Smooth muscle cell of the brain vasculature (primary cell): ENCODE measurements around the gene TBCD.

Experiments used
- DNase-seq: peaks from one replicate; pipeline ENCODE4 v3.0.0-alpha.2; 2012; ENCODE audit warnings: low read depth, low spot score

The TBCD gene

GRCh38 chr17:82832411-82832810, 80.5 kb downstream of the TBCD start:
- no peak for DNase-seq

- no peak for DNase-seq
Measured at GRCh38 chr17:82832881-82833475, 81.1 kb downstream of the TBCD start.

GRCh38 chr17:82835122-82835521, 83.3 kb downstream of the TBCD start:
- DNase-seq = no peak

DNA sequence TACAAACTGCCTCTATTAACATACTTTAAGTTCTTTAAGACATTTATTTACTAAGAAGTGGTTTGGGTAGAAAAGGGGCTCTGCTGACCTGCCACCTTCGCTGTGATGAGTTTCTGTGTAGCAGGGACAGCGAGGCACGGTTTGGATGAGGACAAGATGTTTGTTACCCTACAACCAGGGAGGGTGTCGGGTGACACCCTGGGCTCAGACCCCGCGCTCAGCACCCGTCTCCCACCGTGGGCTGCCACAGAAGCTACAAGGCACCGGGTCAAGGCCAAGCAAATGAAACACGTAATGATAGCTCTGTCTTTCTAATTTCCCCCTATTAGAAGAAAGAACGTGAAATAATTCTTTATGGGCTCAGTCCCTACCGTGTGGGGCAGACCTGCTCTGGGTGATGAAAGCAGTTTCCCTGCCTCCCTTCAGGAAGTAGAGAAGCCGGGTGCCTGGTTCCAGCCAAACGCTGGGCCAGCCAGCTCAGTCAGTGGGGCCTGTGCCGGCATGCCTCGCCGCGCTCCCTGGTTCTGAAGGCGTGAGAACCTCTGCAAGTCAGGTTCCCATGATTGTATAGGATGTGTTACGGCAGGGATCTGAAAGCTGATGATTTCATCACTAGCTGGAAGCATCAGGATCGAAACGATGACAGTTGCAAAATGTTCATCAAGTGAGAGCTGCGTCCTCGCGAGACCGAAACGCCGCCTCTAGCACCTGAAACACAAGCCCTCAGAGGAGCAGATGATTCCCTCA, 84.1 kb downstream of the TBCD start:
- DNase-seq = no peak

DNA sequence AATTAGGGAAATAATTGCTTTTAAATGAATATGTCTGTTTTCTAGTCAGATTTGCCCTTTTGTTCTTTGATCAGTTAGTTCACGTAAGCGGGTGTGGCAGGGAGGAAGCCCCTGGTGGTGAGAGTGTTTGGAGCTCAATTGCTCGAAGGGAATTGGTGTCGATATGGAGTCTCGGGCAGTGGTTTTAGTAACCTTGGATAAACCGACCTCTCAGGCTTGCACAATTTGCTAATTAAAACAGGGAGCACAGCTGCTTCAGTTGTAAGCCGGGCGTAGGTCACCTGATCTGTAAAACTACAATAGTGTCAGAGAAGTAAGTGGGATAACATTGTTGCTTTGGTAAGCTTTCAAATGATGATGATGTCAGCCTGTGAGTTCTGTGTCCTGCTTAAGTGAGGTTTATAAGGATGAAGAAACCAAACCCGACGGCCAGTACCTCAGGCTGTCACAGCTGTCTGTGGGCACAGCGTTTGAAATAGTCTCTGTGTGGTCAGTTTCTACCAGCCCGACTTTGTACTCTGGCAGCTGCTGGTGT, 85.0 kb downstream of the TBCD start:
- DNase-seq = no peak

DNA sequence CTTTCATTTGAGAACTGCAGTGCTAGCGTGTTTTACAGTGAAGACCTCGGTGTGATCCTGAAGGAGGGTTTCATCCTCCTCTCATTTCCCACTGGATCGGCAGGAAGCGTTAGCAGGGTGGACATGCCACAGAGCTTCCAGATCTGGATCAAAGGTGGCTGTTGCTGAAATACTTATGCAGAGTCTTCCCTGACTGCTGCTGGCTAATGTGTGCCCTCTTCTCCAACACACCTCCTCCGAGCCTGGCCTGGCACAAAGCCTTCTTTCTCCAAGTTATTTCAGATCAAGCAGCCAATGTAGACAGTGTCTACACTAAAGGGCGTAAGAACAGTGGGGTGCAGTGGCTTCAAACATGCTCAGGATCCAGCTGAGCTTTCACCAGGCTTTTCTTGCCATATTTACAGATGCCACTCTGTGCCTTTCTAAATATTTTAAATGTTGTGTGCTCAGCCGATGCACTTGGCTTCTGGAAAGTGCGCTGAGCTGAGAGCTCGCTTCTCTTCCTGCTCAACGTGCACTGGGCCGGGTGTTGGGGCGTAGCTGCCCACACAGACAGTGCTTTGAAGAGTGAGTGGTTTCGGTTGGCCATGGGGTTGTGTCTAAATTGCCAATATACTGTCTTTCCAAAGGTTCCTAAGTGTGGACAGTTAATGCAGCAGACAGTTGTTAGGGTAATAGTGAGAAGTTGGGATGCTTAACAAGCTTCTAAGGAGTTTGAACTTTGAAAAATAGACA, 85.9 kb downstream of the TBCD start:
- no peak for DNase-seq

DNA sequence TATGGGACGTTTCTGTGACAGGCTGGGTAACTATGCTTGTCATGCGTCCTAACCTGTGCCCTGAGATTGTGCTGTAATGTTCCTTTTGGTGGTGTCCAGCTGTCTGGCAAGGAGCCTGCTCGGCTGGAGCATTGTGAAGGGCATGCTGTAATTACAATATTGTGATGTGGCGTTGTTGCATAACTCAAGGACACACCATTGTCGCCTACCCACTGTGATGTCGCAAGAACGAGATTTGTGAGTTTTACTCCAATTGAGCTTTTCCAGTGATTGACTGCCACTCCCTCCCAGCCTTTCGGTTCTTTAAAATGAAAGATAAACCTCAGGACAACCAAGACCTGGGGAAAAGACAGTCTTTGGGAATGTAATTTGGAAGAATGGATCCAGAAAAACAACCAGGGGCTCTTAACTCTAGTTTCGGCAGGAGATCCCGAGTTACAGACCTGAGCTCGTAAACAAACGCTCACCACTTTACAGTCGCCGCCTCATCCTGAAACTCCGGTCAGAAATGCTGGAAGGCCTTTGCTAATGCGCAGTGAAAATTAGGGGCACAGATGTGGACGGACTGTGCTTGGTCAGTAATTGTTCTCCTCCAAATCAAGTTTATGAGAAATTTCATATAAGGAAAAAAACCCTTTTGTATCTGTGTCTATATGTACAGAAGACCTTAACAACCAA, 86.7 kb downstream of the TBCD start:
- DNase-seq = no peak

DNA sequence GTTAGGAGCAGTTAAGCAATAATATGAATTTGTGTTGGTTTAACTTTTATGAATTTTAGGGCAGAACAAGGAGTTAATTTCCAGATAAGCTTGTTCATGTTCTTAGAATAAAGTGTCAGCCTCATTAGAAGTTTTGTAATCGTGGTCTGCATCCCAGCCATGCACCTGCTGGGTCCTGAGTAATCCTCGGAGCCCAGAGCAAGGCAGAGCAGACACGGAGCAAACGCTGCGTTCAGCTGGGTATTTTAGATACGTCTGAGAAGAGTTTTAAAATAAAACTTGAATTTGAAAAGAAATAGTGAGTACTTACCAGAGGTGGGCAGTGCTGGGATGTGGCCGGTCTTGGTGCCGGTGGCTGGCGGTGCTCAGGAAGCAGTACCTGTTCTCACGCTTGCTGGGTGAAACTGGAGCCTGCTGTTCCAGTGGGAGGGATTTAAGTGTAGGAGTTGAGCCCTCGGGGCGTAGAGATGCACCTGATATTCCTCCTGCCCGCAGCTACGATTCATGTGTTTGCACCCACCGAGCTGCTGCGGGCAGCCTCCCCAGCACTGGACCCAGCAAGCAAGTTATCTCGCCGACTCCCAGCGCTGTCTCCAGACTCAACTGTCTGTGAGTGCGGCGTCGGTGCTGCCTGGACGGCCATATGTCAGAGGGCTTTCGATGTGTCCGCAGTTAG, 87.9 kb downstream of the TBCD start, which contains the start of gene ZNF750:
Gene ZNF750 (minus strand): TSS at position 406 of the 676 bp plus-strand sequence. CDS start 7,568 bp downstream, outside the sequence.
- no peak for DNase-seq

GRCh38 chr17:82840431-82840831, 88.6 kb downstream of the TBCD start:
- DNase-seq = no peak

DNA sequence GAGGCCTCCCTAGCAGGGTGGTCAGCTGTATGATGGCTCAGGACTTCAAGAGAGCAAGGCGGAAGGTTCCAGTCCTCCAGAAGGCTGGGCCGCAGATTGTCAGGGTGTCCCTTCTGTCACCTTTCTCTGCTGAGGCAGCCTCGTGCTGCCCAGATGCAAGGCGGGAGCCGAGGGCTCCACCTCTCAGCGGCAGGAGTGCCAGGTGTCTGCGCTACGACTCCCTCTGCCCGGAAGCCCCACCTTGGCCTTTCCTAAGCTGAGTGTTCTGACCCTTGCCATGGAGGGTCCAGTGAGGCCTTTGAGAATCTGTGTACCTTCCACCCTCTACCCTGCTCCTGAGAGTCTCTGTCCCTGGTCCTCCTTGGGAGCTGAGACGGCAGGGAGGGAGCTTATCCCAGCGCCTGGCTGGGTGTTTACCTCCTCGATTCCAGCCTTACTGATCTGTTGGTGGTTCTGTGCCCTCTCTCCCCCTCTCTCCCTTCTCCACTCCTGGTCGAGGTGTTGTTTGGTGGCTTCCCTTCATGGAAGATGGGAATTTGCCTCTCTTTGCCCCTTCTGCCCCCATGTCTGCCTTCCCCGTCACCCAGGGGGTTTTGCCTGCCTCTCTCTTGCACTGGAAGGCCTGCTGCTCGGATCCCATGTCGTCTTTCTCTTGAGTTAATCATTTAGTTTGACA, 90.2 kb downstream of the TBCD start:
- DNase-seq = no peak

DNA sequence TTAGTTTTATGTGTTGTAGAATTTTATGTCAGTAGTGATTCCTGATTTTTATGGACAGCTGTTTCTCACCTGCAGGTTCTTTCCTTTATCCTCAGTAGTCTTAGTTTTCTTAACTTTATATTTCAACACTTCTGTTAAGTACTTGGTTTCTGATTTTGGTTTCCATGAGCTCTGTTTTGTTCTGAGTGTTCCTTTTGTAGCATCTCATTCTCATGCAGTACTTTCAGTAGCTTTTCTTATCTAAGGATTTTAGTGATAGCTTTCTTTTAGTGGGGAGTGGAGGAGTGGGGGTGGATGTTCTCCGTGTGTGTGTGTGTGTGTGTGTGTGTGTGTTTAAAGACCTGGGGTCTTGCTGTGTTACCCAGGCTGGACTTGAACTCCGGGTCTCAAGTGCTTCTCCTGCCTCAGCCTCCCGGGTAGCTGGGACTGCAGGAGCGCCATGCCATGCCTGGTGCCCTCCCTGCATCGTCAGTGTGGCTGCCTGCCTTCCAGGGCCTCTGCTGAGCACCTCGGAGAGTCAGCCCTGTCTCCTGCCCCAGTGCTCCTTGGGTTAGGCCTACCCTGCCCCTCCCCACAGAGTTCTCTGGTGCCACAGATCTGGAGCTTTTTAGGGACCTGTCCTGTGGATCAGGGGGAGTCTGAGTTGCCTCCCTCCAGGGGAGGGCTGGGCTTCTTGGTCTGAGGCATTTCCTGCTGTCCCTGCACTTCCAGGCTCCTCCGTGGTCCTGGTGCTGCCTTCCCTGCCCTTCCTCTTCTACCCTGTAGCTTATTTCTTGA, 92.2 kb downstream of the TBCD start:
- no peak for DNase-seq

GRCh38 chr17:82844796-82845162, 92.9 kb downstream of the TBCD start:
- DNase-seq = no peak

DNA sequence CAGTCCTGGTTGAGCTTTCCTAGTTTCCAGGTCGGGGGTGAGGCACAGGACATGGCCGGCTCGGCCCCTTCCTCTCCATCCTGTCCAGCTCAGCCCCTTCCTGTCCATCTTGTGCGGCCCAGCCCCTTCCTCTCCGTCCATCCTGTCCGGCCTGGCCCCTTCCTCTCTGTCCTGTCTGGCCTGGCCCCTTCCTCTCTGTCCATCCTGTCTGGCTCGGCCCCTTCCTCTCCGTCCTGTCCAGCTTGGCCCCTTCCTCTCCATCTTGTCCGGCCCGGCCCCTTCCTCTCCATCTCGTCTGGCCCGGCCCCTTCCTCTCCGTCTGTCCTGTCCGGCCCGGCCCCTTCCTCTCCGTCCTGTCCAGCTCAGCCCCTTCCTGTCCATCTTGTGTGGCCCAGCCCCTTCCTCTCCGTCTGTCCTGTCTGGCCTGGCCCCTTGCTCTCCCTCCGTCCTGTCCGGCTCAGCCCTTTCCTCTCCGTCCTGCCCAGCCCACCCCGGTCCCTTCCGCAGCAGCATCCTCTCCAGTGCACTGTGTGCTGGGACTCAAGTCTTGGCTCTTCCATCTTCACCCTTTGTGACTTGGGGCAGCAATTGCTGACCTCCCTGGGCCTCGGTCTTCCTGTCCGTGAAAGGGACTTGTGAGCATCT, 93.4 kb downstream of the TBCD start:
- no peak for DNase-seq

- DNase-seq = no peak
Measured at GRCh38 chr17:82846061-82846691, 94.3 kb downstream of the TBCD start.

GRCh38 chr17:82848022-82848592, 96.2 kb downstream of the TBCD start:
- peak; percentile 66 for DNase-seq

GRCh38 chr17:82849076-82849945, 97.4 kb downstream of the TBCD start:
- no peak for DNase-seq

GRCh38 chr17:82851381-82851780, 99.5 kb downstream of the TBCD start:
- no peak for DNase-seq

DNA sequence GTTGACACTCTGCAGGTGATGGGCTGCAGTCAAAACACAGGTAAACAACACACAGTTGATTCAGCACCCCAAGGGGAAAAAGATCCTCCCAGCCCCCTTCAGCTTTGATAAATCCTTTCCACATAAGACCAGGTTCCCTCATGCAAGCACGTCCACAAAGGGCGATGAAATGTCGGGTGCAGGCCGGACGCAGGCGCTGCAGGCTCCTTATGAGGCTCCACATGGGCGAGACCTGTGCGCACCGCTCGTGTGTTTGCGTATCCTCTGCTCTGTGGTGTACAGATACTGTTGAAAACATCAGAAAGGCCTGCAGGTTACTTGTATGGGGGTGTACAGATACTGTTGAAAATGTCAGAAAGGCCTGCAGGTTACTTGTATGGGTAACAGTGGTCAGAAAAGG, 102.4 kb downstream of the TBCD start:
- no peak for DNase-seq
